Cerebellar nuclear complex (tissue), 1 donor: ENCODE data around the gene CRTAC1.
A peak's percentile ranks its signal among the peaks of the same experiment; 100 is the strongest.
"Not testable (repeated sequence)": the region's sequence is repeated elsewhere in the genome, so short reads cannot be mapped to it uniquely, and the experiment has no call there.

Experiments
- DNase-seq, 2 experiments: peaks; one replicate each; lab custom pipeline; 2025; lab: John Stamatoyannopoulos, UW

CRTAC1 gene

DNA sequence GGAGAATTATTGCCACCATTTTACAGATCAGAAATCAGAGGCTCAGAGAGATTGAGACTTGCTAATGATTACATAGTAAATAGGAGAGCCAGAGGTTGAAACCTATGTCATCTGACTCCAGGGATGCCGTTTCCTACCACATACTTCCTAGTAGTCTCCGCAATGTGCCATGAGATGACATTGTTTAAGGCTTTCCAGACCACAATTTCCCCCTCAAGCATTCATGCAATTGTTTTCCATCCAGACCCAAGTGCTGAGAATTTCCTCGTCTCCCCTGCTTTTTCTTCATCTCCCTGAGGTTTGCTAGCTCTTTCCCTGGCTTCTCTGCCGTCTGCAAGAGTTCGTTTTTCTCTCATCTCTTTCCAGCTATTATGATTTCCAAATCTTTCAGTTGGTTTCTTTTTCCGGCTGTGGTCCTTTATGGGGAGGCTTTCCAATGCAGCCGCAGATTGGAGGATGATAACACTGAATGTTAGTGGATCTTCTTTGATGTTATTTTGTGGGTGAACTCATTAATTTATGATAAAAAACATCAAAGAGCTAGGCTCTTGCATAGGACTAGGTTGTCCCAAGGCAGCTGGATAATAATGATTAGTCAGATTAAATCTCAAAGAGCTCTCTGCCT, 187.7 kb downstream of the CRTAC1 start:
- DNase-seq: no peak

DNA sequence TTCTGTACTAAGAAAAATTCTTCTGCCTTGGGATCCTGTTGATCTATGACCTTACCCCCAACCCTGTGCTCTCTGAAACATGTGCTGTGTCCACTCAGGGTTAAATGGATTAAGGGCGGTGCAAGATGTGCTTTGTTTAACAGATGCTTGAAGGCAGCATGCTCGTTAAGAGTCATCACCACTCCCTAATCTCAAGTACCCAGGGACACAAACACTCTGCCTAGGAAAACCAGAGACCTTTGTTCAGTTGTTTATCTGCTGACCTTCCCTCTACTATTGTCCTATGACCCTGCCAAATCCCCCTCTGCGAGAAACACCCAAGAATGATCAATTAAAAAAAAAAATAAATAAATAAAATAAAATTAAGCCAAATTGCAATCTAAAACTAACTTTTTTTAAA, 188.3 kb downstream of the CRTAC1 start:
- DNase-seq: not testable (repeated sequence)

DNA sequence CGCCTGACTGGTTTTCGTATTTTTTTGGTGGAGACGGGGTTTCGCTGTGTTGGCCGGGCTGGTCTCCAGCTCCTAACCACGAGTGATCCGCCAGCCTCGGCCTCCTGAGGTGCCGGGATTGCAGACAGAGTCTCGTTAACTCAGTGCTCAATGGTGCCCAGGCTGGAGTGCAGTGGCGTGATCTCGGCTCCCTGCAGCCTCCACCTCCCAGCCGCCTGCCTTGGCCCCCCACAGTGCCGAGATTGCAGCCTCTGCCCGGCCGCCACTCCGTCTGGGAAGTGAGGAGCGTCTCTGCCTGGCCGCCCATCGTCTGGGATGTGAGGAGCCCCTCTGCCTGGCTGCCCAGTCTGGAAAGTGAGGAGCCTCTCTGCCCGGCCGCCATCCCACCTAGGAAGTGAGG, 189.3 kb downstream of the CRTAC1 start:
- DNase-seq: not testable (repeated sequence)

DNA sequence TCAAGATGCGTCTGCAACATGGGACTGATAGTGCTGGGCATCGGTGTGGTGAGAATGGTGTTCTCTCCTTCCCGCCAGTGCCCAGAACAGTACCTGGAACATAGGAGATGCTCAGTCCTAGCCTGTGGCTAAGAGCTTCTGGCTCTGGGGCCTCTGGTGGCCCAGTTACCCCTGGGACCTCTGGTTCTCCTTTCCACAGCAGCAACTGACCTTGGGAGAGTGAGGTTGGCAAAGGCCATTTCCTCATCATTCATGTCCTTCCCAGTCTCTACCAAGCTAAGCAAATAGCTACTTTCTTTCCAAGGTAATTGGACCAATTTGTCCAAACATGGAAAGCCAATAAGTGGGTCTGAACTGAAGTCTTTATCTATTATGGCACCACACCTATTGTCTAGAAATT, 192.3 kb downstream of the CRTAC1 start:
- no peak for DNase-seq

DNA sequence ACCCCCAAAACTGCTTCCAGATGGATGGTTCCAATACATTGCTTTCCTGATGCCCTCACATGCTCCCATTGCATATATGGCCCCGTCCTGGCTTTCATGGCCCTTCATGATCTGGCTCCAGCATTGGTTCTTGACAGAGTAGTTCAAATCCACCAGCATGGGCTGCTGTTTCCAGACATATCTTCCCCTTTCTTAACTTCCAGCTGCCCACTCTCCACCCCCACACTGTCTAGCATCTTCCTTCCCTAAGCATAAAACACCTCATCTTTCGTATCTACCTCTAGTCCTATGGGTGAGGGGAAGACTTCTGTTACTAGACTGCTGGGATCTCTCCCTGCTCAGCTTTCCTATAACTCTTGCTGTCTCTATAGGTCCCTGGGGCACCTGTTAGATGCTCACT, 194.0 kb downstream of the CRTAC1 start:
- DNase-seq: no peak

DNA sequence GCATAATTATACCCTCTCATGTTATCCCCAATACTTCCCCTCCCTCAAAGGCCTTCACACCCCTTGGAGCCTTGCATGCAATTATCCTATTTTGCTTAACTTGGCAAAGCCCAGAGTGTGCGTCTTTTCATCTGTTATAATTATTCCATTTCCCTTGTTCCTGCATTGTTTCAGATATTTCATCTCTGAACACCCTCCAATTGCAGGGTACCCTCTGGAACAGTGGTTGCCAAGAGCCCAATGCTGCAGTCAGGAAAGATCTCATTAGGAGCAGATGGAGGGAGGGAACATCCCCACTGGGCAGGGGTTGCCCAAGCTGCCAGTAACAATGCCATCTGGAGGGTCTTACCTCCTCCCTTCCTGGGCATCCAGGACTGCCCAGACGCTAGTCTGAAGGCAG, 199.2 kb downstream of the CRTAC1 start:
- DNase-seq: no peak

DNA sequence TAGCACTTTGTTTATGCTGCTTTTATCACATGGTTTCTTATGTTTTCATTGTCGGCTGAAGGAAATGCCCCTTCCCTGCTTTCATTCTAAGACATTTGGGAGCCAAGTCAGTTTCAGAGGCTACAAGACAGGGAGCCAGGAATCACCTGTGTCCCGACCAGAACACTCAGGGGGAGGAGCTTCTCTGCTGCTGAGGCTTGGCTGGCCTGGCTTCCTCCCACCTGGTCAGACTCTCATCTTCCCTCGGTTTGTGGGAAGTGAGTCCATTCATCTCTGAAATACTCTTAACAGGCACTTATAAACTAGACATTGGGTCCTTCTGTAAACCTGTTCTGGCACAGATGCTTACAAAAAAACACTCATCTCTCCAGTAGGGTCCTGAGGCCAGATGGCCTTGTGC, 200.4 kb downstream of the CRTAC1 start:
- DNase-seq: peak in 1 of 2 experiments; percentile 40

DNA sequence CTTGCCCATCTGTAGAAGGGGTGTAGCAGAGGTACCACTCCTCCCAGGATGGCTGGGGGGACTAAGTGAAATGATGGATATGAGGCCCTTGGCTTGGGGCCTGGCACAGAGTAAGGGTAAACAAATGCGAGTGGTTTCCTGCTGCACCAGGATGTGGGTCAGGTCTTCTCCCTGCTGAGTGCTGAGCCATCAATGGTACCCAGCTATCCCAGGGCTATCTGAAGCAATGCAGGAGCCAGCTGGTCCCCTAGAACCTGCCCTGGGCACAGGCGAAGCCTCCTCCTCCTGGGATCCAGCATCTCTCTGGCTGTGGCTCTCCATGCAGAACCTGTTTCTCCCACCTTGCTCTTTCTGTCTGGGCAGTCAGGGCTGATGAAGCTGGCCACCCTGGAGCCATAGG, 201.7 kb downstream of the CRTAC1 start:
- no peak for DNase-seq

DNA sequence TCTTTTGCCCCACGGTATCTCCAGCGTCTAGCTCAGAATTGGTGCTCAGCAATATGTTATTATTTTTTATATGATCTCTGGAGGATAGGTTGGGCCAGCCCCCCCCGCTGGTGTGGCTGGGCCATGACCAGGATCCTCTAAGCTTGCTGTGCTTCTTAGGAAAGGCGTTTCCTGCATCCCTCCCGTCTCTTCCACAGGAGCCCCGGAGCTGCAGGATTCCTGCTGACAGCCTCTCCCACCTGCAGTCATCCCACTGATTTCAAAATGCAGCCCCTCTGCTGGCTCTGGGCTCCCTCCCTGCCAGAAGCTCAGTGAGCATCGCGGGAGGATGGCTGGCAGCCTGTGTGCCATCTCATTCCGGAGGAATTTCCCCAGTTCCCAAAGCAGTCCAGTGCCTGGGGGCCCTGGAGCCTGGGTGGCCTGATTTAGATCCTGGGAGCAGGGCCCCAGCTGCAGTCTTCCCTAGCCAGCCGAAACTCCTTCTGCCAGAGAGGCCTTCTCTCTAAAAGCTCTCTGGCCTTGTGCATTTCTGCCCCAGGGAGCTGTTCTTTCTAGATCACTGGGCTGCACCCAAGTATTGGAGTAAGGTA, 202.6 kb downstream of the CRTAC1 start:
- DNase-seq: no peak

DNA sequence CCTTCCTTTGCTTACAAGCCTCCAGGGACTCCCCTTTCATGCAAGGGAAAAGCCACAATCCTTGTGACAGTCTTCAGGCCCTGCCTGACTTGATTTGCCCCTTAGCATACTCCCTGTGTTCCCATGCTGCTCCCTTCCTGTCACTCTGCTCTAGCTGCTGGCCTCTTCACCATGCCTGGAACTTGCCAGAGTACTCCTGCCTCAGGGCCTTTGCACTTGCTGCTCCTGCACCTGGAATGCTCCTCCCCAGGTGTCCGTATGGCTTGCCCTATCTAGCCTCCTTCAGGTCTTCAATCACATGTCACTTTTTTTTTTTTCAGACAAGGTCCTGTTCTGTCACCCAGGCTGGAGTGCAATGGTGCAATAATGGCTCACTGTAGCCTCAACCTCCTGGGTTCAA, 203.5 kb downstream of the CRTAC1 start:
- no peak for DNase-seq

DNA sequence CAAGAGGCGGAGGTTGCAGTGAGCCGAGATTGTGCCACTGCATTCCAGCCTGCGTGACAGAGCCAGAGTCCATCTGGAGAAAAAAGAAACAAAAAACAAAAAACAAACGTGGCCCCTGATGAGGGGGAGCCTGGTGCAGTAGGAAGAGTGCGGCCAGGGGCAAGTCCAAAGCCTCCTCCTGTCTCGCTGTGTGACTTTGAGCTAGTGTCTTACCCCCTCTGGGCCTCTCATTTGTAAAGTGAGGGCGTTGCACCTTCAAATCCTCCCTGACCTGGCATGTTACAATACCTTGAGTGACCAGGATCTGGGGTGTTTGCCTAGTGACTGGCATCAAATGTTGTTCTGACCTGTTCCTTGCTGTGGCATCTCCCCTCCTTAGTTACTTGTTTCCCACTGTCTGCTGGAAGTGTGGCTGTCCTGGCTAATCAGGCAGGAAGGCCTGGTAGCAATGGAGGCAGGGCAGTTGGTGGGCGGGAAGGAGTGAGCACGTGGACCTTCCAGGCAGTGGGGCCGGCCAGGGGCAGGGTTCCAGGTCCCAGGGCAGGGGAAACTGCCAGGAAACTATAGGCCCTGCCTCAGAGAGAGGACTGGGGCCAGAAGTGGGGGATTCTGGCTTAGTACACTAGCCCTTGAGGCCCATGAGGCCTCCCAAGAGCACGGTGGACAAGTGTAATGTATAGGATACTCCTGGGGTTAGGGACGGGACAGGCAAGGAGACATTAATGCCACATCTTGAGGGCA, 205.2 kb downstream of the CRTAC1 start:
- no peak for DNase-seq

DNA sequence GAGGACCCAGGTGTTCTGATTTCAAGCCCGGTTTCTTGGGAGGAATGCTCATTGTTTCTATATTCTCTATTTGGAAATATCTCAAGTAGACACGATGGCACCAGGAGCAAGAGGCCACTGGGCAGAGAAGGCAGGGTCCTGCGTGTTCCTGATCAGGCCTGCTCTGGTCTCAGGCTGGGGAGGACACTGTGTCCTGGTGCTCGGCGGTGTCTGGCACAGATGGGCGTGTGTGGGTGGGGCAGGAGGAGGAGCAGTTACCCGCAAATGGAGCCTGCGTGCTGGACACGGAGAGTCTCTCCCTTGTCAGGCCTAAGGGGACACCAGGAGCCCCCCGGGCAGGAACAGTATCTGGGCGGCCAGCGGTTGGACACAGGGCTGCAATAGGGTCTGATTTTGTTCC, 206.7 kb downstream of the CRTAC1 start:
- peak; percentile 65 to 66 for DNase-seq

DNA sequence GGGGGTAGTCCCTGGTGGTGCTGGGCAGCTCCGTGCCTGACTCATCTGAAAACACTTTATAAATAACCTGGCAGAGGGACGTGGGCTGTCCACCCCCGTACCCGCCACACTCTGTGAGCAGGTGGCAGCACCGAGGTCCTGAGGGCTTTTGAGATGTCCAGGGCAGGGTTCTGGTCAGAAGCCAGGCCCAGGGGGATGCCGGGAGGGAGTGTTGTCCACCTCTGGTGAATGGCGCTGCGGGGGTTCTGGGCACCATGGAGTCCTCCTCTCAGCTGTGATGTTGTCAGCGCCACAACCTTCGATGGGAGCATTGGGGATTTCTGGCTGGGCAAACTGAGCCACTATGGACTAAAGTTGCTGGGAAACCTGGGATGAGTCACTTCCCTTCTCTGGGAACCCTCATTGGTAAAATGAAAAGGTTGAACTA, 208.1 kb downstream of the CRTAC1 start:
- no peak for DNase-seq

DNA sequence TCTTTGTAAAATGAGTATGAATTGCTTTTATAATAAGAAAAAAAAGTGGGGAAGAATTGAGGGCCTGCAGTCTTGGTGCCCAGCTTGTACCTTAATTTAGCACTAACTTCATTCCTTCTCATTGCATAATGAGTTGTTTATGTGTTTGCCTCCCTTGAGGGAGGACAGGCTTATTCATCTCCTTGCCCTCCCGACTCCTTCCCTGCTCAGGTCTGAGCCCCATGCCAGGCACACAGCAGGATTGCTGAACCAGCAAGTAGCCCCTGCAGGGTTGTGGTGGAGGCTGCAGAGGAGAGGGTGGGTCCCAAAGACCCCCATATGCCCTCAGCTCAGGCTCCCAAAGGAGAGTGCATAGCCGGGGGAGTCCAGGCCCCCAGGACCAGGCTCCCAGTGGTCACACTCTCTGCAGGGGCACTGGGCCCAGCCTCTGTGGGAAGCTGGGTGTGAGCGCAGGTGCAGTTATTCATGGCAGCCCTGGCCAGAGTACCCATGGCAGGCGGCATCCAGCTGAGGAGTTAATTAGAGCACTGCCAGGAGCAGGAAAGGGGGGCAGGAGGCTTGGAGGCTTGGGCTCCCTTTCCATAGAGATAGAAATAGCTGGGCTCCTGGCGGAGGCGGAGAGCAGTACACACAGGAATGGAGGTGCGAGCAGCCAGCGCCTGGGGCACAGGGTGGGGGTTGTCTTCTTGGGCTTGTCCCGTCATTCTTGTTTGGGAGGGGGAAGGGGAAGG, 208.9 kb downstream of the CRTAC1 start:
- DNase-seq: peak in 1 of 2 experiments; percentile 38

DNA sequence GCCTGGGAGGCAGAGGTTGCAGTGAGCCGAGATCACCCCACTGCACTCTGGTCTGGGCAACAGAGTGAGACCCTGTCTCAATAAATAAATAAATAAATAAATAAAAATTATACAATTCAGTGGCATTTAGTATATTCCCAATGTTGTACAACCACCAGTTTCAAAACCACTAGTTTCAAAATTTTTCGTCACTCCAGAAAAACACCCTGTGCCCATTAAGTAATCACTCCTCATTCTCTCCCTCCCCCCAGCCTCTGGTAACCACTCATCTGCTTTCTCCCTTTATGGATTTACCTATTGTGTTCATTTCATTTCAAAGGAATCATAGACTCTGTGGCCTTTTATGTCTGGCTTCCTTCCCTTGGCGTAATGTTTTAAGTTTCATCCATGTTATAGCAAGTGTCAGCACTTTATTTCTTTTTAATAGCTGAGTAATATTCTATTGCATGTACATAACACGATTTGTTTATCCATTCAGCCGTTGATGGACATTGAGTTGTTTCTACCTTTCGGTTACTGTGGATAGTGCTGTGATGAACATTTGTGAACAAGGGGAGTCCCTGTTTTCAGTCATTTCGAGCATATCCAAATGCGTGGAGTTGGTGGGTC, 210.2 kb downstream of the CRTAC1 start:
- DNase-seq: no peak

DNA sequence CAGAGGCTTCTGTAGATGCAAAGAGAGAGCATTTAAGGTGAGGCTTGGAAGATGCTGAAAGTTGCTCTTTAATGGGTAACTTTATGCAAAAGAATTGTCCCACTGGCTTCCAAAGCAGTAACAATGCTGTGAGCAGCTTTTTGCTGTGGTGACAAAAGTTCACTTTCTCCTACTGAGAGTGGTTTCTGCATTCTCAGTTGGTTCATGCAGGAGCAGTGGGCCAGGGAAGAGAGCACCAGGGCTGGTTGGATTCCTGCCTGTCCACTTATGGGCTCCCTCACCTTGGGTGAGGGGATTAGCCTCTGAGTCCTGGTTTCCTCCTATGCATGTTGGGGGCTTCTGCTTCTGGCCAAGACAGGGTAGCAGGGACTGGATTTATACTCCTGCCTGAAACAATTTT, 211.8 kb downstream of the CRTAC1 start:
- no peak for DNase-seq

DNA sequence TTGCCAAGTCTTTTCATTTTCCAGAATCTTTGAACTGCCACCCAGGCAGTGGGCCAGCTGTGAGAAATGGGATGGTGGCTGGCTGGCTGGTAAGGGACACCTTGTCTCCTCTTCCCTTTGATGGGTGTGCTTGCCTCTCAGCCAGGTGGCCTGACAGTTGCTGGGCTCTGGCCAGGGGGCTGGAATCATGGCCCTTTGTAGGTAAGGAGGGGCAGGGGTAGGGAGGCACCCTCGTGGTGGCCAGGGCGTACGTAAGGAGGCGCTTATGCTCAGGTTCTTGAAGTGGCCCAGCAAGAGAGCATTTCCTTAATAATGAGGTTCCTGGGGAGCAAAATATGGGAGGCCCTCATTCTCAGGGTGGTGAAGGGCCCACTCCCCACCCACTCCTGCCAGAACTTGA, 213.8 kb downstream of the CRTAC1 start:
- DNase-seq: no peak
